ENCODE measurements around the gene TLR8.

TLR8 gene

GRCh38 chrX:12965131-12965940 lies 58.9 kb downstream of the TLR8 start:
- no peak for TF ChIP-seq CTCF (IDR thresholded peaks at IDR 0.05)

GRCh38 chrX:12966151-12966550 lies 59.7 kb downstream of the TLR8 start:
- peaks cover 0 to 9% (median 2%) of the 10 kb centered on the region in 4 donors for H3K4me1 ChIP-seq
- no peaks in the 10 kb centered on the region for H3K27me3 ChIP-seq
- H3K27ac ChIP-seq, result no peak overlapping the region
- intact Hi-C loops (cut with DNase I; ENCODE audit: low total_unique reads), result no loop called here
- no peaks in the 10 kb centered on the region for H3K36me3 ChIP-seq
- H3K9me3 ChIP-seq, result no peaks in the 10 kb centered on the region
- no peak for DNase-seq
- no peak overlapping the region for H3K4me3 ChIP-seq
- TF ChIP-seq CTCF (IDR thresholded peaks at IDR 0.05), result no peak

More at GRCh38 chrX:12965131-12965940, 58.9 kb downstream of the TLR8 start:
- intact Hi-C loops (cut with DNase I; ENCODE audit: low total_unique reads), result no loop called here
- no peak overlapping the region for H3K4me3 ChIP-seq
- H3K27me3 ChIP-seq, result no peaks in the 10 kb centered on the region
- no peaks in the 10 kb centered on the region for H3K9me3 ChIP-seq
- H3K4me1 ChIP-seq, result peaks cover 0 to 1% (median 0%) of the 10 kb centered on the region in 4 donors
- no peaks in the 10 kb centered on the region for H3K36me3 ChIP-seq
- no peak overlapping the region for H3K27ac ChIP-seq
- DNase-seq, result no peak

- Histone ChIP-seq H3K4me3 (no peak overlapping the region), H3K36me3 (no peaks in the 10 kb centered on the region), H3K27ac (no peak overlapping the region), H3K4me1 (peaks cover 0 to 23% (median 3%) of the 10 kb centered on the region in 4 donors), H3K9me3 (no peaks in the 10 kb centered on the region), H3K27me3 (no peaks in the 10 kb centered on the region)
- intact Hi-C loops (cut with DNase I; ENCODE audit: low total_unique reads), result no loop called here
- no peak for TF ChIP-seq CTCF (IDR thresholded peaks at IDR 0.05)
- DNase-seq, result no peak
Measured at GRCh38 chrX:12967711-12968465, 61.5 kb downstream of the TLR8 start.

- Histone ChIP-seq H3K4me3 (peak overlapping the region; percentile 1 to 24), H3K27me3 (no peaks in the 10 kb centered on the region), H3K36me3 (no peaks in the 10 kb centered on the region), H3K27ac (peak overlapping the region; percentile 77 to 82), H3K4me1 (peaks cover 0 to 33% (median 3%) of the 10 kb centered on the region in 4 donors), H3K9me3 (no peaks in the 10 kb centered on the region)
- peak; percentile 44 to 54 for TF ChIP-seq CTCF (IDR thresholded peaks at IDR 0.05)
- intact Hi-C loops (cut with DNase I; ENCODE audit: low total_unique reads), result loop anchor here (5.0 to 10.0 kb wide), 2 partner anchors 124 to 517 kb away; no protein-coding TSS in a partner anchor
- DNase-seq, result peak; percentile 29 to 67
Measured at GRCh38 chrX:12970691-12971202, 64.3 kb downstream of the TLR8 start.

- DNase-seq, result peak; percentile 45 to 80
- intact Hi-C loops (cut with DNase I; ENCODE audit: low total_unique reads), result loop anchor here (5.0 to 10.0 kb wide), 2 partner anchors 123 to 516 kb away; no protein-coding TSS in a partner anchor
- Histone ChIP-seq H3K27ac (peak overlapping the region; percentile 77 to 82), H3K4me3 (peak overlapping the region; percentile 1 to 24), H3K4me1 (peaks cover 0 to 33% (median 3%) of the 10 kb centered on the region in 4 donors), H3K9me3 (no peaks in the 10 kb centered on the region), H3K36me3 (no peaks in the 10 kb centered on the region), H3K27me3 (no peaks in the 10 kb centered on the region)
- no peak for TF ChIP-seq CTCF (IDR thresholded peaks at IDR 0.05)
Measured at GRCh38 chrX:12971282-12972003, 65.0 kb downstream of the TLR8 start.
